GM23338 (cell line): ENCODE measurements around the gene TMPRSS3. TPM values are rescaled to one million over a fixed set of nuclear protein-coding genes. Genes with fewer than 3 reads are reported as not detected.

Experiments
- ATAC-seq: fragments of 200-7000 bp; cut with Tn5 transposase; 3 replicates; pipeline ENCODE4 v1.9.1; 2020
- DNase-seq: peaks from one replicate; pipeline ENCODE4 v3.0.0-alpha.2; 2015; ENCODE audit warnings: low spot score
- H2AFZ ChIP-seq: fragments of 200-600 bp; sonication (generic); 2 replicates; pipeline ENCODE4 v1.8.0; 2016; ENCODE audit warnings: antibody characterized with exemption, mild to moderate bottlenecking, moderate library complexity
- H3F3A ChIP-seq: fragments of 200-600 bp; sonication (generic); replicated peaks from 2 replicates; pipeline ENCODE4 v1.8.0; 2017; ENCODE audit warnings: antibody characterized with exemption, mixed run types, low read depth
- H3K27ac ChIP-seq: fragments of 200-600 bp; sonication (generic); 2 replicates; pipeline ENCODE4 v1.6.1; 2016; ENCODE audit warnings: low read depth
- H3K27me3 ChIP-seq: fragments of 200-600 bp; sonication (generic); 2 replicates; pipeline ENCODE4 v1.8.0; 2016; ENCODE audit warnings: mild to moderate bottlenecking, mixed run types, moderate library complexity; ENCODE audit not compliant: insufficient read depth
- H3K36me3 ChIP-seq: fragments of 200-600 bp; sonication (generic); 2 replicates; pipeline ENCODE4 v1.8.0; 2016; ENCODE audit warnings: mild to moderate bottlenecking; ENCODE audit not compliant: insufficient read depth
- H3K4me1 ChIP-seq: fragments of 200-600 bp; sonication (generic); 2 replicates; pipeline ENCODE4 v1.8.0; 2016; ENCODE audit warnings: mild to moderate bottlenecking, moderate library complexity; ENCODE audit not compliant: insufficient read depth
- H3K4me2 ChIP-seq: fragments of 200-600 bp; sonication (generic); 2 replicates; pipeline ENCODE4 v1.7.1; 2017; ENCODE audit warnings: mixed run types
- H3K4me3 ChIP-seq: fragments of 200-600 bp; sonication (generic); 2 replicates; pipeline ENCODE4 v1.6.1; 2016; ENCODE audit warnings: mixed run types
- H3K79me2 ChIP-seq: fragments of 200-600 bp; sonication (generic); replicated peaks from 2 replicates; pipeline ENCODE4 v1.8.0; 2017; ENCODE audit warnings: mild to moderate bottlenecking; ENCODE audit not compliant: insufficient read depth
- H3K9me2 ChIP-seq: fragments of 200-600 bp; sonication (generic); 2 replicates; pipeline ENCODE4 v1.8.0; 2017; ENCODE audit not compliant: insufficient read depth
- H4K20me1 ChIP-seq: fragments of 200-600 bp; sonication (generic); replicated peaks from 2 replicates; pipeline ENCODE4 v1.8.0; 2017; ENCODE audit warnings: mild to moderate bottlenecking; ENCODE audit not compliant: insufficient read depth
- H3K27ac Mint-ChIP-seq: 2 replicates; pipeline ENCODE4 v1.8.0; 2020; ENCODE audit warnings: inconsistent platforms, mild to moderate bottlenecking, moderate library complexity, mixed read lengths
- H3K27me3 Mint-ChIP-seq: 3 replicates; pipeline ENCODE4 v1.8.0; 2022; ENCODE audit warnings: low read depth, mild to moderate bottlenecking, moderate library complexity, mixed read lengths, inconsistent platforms; ENCODE audit not compliant: insufficient read depth, poor library complexity
- H3K36me3 Mint-ChIP-seq: 3 replicates; pipeline ENCODE4 v1.8.0; 2021; ENCODE audit warnings: low read depth, mild to moderate bottlenecking, inconsistent platforms, moderate library complexity, mixed read lengths
- H3K4me1 Mint-ChIP-seq: 3 replicates; pipeline ENCODE4 v1.8.0; 2020; ENCODE audit warnings: mild to moderate bottlenecking, inconsistent platforms, mixed read lengths
- H3K4me3 Mint-ChIP-seq: 3 replicates; pipeline ENCODE4 v1.8.0; 2021; ENCODE audit warnings: moderate library complexity, mild to moderate bottlenecking, inconsistent platforms, mixed read lengths
- H3K9me3 Mint-ChIP-seq: 3 replicates; pipeline ENCODE4 v1.8.0; 2020; ENCODE audit warnings: moderate library complexity, mild to moderate bottlenecking, inconsistent platforms, mixed read lengths
- CREB1 ChIP-seq: fragments of 250-450 bp; sonication (Bioruptor Pico); IDR thresholded peaks from 2 replicates; pipeline ENCODE4 v1.5.0; 2020; ENCODE audit warnings: low read depth, mild to moderate bottlenecking, moderate library complexity
- EZH2 ChIP-seq: fragments of 200-600 bp; sonication (generic); IDR thresholded peaks from one replicate; pipeline ENCODE4 v1.8.0; 2017; ENCODE audit warnings: antibody characterized with exemption, mild to moderate bottlenecking, low read depth; ENCODE audit not compliant: unreplicated experiment
- EZH2phosphoT487 ChIP-seq: fragments of 200-600 bp; sonication (generic); IDR thresholded peaks from one replicate; pipeline ENCODE4 v1.8.1; 2018; ENCODE audit warnings: antibody characterized with exemption; ENCODE audit not compliant: unreplicated experiment
- JUNB ChIP-seq: IDR thresholded peaks from one replicate; pipeline ENCODE4 v1.6.1; 2016; ENCODE audit warnings: antibody characterized with exemption; ENCODE audit not compliant: unreplicated experiment
- NANOG ChIP-seq: IDR thresholded peaks from 2 replicates; pipeline ENCODE4 v1.6.1; 2016; ENCODE audit warnings: antibody characterized with exemption, borderline replicate concordance
- POLR2AphosphoS5 ChIP-seq: IDR thresholded peaks from 2 replicates; pipeline ENCODE4 v1.6.1; 2016; ENCODE audit warnings: antibody characterized with exemption, low read depth
- STAT1 ChIP-seq: IDR thresholded peaks from one replicate; pipeline ENCODE4 v1.6.1; 2016; ENCODE audit warnings: antibody characterized with exemption; ENCODE audit not compliant: unreplicated experiment
- ZNF114 ChIP-seq: fragments of 250-450 bp; sonication (Bioruptor Pico); IDR thresholded peaks from 2 replicates; pipeline ENCODE4 v1.5.0; 2020; ENCODE audit warnings: mild to moderate bottlenecking, moderate library complexity
- ZNF331 ChIP-seq: fragments of 250-450 bp; sonication (Bioruptor Pico); IDR thresholded peaks from 2 replicates; pipeline ENCODE4 v1.5.0; 2020; ENCODE audit warnings: low read depth, mild to moderate bottlenecking, moderate library complexity
- polyA plus RNA-seq: library from polyadenylated mRNA; unstranded; fragments of >200 nt; fragmentation: Nextera tagmentation; extraction: Ambion mirVana; gene quantifications from 2 replicates; pipeline ENCODE4 v1.2.1, GENCODE V29; 2016
- total RNA-seq: library from RNA; depleted of rRNA; stranded (reverse); fragments of >200 nt; shearing (Covaris generic); gene quantifications from 2 replicates; pipeline ENCODE4 v1.2.3, GENCODE V29; 2014
- TF ChIP-seq, protein P1 (sequence below): fragments of 250-450 bp; sonication (Bioruptor Pico); IDR thresholded peaks from 2 replicates; pipeline ENCODE4 v1.5.0; 2020; ENCODE audit warnings: mild to moderate bottlenecking, moderate library complexity
- TF ChIP-seq, protein P2 (sequence below), 2 experiments: fragments of 200-600 bp in 1 of 2; sonication (generic) in 1 of 2; conservative IDR thresholded peaks; 2 replicates each; pipeline versions ENCODE4 v1.5.1 to v1.6.1; 2016 to 2017; ENCODE audit warnings: antibody characterized with exemption in 2 of 2, low read depth in 2 of 2, mild to moderate bottlenecking in 2 of 2, moderate library complexity in 1 of 2
- TF ChIP-seq, protein P3 (sequence below): IDR thresholded peaks from one replicate; pipeline ENCODE4 v1.6.1; 2018; ENCODE audit warnings: antibody characterized with exemption; ENCODE audit not compliant: unreplicated experiment
- TF ChIP-seq, protein P4 (sequence below): IDR thresholded peaks from 2 replicates; pipeline ENCODE4 v1.6.1; 2016; ENCODE audit warnings: antibody characterized with exemption

TMPRSS3 gene
- total and polyA plus RNA-seq, 2 experiments from 2014 or later = 0.17 TPM; not detected in 1

DNA sequence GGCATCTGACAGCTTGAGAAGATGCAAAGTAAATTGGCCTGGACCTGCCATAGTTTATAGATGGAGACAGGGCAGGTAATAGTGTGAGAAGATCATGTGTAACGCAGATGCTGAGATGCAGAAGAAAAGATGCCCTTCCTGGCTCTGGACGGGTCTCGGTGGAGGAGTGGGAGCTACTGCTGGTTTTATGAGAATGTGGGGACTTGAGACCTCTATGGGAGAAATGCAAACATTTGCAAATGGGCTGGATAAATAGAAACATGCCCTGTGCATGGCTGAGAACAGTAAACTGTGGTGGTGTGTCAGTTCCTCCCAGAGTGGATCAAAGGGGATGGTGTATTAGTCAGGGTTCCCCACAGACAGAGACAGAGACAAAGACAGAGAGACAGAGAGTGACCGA lies 29.7 kb upstream of the TMPRSS3 start:
- Mint-ChIP-seq H3K9me3 (peaks cover 4% of the 10 kb centered on the region; the same call in 1 of the 3 replicates), H3K27ac (no peak overlapping the region), H3K4me3 (no peak overlapping the region), H3K36me3 (no peaks in the 10 kb centered on the region), H3K27me3 (peaks cover 4% of the 10 kb centered on the region), H3K4me1 (no peaks in the 10 kb centered on the region)
- TF ChIP-seq, protein P1, sequence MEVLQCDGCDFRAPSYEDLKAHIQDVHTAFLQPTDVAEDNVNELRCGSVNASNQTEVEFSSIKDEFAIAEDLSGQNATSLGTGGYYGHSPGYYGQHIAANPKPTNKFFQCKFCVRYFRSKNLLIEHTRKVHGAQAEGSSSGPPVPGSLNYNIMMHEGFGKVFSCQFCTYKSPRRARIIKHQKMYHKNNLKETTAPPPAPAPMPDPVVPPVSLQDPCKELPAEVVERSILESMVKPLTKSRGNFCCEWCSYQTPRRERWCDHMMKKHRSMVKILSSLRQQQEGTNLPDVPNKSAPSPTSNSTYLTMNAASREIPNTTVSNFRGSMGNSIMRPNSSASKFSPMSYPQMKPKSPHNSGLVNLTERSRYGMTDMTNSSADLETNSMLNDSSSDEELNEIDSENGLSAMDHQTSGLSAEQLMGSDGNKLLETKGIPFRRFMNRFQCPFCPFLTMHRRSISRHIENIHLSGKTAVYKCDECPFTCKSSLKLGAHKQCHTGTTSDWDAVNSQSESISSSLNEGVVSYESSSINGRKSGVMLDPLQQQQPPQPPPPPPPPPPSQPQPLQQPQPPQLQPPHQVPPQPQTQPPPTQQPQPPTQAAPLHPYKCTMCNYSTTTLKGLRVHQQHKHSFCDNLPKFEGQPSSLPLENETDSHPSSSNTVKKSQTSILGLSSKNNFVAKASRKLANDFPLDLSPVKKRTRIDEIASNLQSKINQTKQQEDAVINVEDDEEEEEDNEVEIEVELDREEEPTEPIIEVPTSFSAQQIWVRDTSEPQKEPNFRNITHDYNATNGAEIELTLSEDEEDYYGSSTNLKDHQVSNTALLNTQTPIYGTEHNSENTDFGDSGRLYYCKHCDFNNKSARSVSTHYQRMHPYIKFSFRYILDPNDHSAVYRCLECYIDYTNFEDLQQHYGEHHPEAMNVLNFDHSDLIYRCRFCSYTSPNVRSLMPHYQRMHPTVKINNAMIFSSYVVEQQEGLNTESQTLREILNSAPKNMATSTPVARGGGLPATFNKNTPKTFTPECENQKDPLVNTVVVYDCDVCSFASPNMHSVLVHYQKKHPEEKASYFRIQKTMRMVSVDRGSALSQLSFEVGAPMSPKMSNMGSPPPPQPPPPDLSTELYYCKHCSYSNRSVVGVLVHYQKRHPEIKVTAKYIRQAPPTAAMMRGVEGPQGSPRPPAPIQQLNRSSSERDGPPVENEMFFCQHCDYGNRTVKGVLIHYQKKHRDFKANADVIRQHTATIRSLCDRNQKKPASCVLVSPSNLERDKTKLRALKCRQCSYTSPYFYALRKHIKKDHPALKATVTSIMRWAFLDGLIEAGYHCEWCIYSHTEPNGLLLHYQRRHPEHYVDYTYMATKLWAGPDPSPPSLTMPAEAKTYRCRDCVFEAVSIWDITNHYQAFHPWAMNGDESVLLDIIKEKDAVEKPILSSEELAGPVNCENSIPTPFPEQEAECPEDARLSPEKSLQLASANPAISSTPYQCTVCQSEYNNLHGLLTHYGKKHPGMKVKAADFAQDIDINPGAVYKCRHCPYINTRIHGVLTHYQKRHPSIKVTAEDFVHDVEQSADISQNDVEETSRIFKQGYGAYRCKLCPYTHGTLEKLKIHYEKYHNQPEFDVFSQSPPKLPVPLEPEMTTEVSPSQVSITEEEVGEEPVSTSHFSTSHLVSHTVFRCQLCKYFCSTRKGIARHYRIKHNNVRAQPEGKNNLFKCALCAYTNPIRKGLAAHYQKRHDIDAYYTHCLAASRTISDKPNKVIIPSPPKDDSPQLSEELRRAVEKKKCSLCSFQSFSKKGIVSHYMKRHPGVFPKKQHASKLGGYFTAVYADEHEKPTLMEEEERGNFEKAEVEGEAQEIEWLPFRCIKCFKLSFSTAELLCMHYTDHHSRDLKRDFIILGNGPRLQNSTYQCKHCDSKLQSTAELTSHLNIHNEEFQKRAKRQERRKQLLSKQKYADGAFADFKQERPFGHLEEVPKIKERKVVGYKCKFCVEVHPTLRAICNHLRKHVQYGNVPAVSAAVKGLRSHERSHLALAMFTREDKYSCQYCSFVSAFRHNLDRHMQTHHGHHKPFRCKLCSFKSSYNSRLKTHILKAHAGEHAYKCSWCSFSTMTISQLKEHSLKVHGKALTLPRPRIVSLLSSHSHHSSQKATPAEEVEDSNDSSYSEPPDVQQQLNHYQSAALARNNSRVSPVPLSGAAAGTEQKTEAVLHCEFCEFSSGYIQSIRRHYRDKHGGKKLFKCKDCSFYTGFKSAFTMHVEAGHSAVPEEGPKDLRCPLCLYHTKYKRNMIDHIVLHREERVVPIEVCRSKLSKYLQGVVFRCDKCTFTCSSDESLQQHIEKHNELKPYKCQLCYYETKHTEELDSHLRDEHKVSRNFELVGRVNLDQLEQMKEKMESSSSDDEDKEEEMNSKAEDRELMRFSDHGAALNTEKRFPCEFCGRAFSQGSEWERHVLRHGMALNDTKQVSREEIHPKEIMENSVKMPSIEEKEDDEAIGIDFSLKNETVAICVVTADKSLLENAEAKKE (CRISPR knock-in tag) = no peak
- TF ChIP-seq, protein P2, sequence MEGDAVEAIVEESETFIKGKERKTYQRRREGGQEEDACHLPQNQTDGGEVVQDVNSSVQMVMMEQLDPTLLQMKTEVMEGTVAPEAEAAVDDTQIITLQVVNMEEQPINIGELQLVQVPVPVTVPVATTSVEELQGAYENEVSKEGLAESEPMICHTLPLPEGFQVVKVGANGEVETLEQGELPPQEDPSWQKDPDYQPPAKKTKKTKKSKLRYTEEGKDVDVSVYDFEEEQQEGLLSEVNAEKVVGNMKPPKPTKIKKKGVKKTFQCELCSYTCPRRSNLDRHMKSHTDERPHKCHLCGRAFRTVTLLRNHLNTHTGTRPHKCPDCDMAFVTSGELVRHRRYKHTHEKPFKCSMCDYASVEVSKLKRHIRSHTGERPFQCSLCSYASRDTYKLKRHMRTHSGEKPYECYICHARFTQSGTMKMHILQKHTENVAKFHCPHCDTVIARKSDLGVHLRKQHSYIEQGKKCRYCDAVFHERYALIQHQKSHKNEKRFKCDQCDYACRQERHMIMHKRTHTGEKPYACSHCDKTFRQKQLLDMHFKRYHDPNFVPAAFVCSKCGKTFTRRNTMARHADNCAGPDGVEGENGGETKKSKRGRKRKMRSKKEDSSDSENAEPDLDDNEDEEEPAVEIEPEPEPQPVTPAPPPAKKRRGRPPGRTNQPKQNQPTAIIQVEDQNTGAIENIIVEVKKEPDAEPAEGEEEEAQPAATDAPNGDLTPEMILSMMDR (conservative IDR thresholded peaks at IDR 0.05; ENCODE audit: low read depth in 2 of 2) = no peak
- TF ChIP-seq, protein P3, sequence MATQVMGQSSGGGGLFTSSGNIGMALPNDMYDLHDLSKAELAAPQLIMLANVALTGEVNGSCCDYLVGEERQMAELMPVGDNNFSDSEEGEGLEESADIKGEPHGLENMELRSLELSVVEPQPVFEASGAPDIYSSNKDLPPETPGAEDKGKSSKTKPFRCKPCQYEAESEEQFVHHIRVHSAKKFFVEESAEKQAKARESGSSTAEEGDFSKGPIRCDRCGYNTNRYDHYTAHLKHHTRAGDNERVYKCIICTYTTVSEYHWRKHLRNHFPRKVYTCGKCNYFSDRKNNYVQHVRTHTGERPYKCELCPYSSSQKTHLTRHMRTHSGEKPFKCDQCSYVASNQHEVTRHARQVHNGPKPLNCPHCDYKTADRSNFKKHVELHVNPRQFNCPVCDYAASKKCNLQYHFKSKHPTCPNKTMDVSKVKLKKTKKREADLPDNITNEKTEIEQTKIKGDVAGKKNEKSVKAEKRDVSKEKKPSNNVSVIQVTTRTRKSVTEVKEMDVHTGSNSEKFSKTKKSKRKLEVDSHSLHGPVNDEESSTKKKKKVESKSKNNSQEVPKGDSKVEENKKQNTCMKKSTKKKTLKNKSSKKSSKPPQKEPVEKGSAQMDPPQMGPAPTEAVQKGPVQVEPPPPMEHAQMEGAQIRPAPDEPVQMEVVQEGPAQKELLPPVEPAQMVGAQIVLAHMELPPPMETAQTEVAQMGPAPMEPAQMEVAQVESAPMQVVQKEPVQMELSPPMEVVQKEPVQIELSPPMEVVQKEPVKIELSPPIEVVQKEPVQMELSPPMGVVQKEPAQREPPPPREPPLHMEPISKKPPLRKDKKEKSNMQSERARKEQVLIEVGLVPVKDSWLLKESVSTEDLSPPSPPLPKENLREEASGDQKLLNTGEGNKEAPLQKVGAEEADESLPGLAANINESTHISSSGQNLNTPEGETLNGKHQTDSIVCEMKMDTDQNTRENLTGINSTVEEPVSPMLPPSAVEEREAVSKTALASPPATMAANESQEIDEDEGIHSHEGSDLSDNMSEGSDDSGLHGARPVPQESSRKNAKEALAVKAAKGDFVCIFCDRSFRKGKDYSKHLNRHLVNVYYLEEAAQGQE = no peak
- TF ChIP-seq ZNF114 (CRISPR knock-in tag) (no peak), NANOG (no peak), CREB1 (CRISPR knock-in tag) (no peak), JUNB (no peak), POLR2AphosphoS5 (no peak), EZH2phosphoT487 (no peak), EZH2 (no peak), ZNF331 (CRISPR knock-in tag) (no peak), STAT1 (no peak)
- TF ChIP-seq, protein P4, sequence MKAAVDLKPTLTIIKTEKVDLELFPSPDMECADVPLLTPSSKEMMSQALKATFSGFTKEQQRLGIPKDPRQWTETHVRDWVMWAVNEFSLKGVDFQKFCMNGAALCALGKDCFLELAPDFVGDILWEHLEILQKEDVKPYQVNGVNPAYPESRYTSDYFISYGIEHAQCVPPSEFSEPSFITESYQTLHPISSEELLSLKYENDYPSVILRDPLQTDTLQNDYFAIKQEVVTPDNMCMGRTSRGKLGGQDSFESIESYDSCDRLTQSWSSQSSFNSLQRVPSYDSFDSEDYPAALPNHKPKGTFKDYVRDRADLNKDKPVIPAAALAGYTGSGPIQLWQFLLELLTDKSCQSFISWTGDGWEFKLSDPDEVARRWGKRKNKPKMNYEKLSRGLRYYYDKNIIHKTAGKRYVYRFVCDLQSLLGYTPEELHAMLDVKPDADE = no peak
- no peaks in the 10 kb centered on the region for H3K9me2 ChIP-seq
- DNase-seq = no peak
- no peak for ATAC-seq
- H3K27ac ChIP-seq = no peak overlapping the region
- H3K4me1 ChIP-seq = no peaks in the 10 kb centered on the region
- H3F3A ChIP-seq = no peaks in the 10 kb centered on the region
- no peak overlapping the region for H3K4me3 ChIP-seq
- H3K27me3 ChIP-seq = no peaks in the 10 kb centered on the region
- no peaks in the 10 kb centered on the region for H3K36me3 ChIP-seq
- H2AFZ ChIP-seq = no peak overlapping the region
- H4K20me1 ChIP-seq = no peaks in the 10 kb centered on the region
- no peaks in the 10 kb centered on the region for H3K79me2 ChIP-seq
- no peak overlapping the region for H3K4me2 ChIP-seq
